Neuronal stem cell (in vitro differentiated cells): ENCODE measurements around the gene ATP5F1E.
A peak's percentile ranks its signal among the peaks of the same experiment; 100 is the strongest.

Experiments used
- DNase-seq: peaks from one replicate; pipeline ENCODE4 v3.0.0-alpha.2; 2013; ENCODE audit warnings: low spot score
- H2AFZ ChIP-seq: one replicate; pipeline ENCODE4 v1.6.1; 2013; ENCODE audit warnings: mild to moderate bottlenecking, low read length, inconsistent platforms
- H2AK5ac ChIP-seq: 2 replicates; pipeline ENCODE4 v1.6.1; 2013; ENCODE audit warnings: low read depth, mild to moderate bottlenecking, inconsistent platforms, low read length, moderate library complexity, mixed read lengths
- H2BK120ac ChIP-seq: 2 replicates; pipeline ENCODE4 v1.6.1; 2013; ENCODE audit warnings: low read depth, mild to moderate bottlenecking, inconsistent platforms, low read length, moderate library complexity, mixed read lengths
- H2BK12ac ChIP-seq: one replicate; pipeline ENCODE4 v1.6.1; 2013; ENCODE audit warnings: low read length, inconsistent platforms
- H2BK15ac ChIP-seq: 2 replicates; pipeline ENCODE4 v1.6.1; 2013; ENCODE audit warnings: mild to moderate bottlenecking, low read length, inconsistent platforms, mixed read lengths
- H2BK5ac ChIP-seq: one replicate; pipeline ENCODE4 v1.6.1; 2013; ENCODE audit warnings: inconsistent platforms, mild to moderate bottlenecking, low read length, moderate library complexity
- H3K14ac ChIP-seq: one replicate; pipeline ENCODE4 v1.6.1; 2013; ENCODE audit warnings: low read length, inconsistent platforms
- H3K18ac ChIP-seq: 2 replicates; pipeline ENCODE4 v1.6.1; 2013; ENCODE audit warnings: low read length, inconsistent platforms
- H3K23ac ChIP-seq: 2 replicates; pipeline ENCODE4 v1.6.1; 2013; ENCODE audit warnings: low read depth, mild to moderate bottlenecking, mixed read lengths, low read length, inconsistent platforms; ENCODE audit not compliant: poor library complexity
- H3K27ac ChIP-seq: replicated peaks from 3 replicates; pipeline ENCODE4 v1.5.1; 2013; ENCODE audit warnings: low read length, inconsistent platforms
- H3K27me3 ChIP-seq, 3 experiments: 2 replicates each; pipeline ENCODE4 v1.6.1; 2013; ENCODE audit warnings: low read length in 3 of 3, mild to moderate bottlenecking in 2 of 3, inconsistent platforms in 1 of 3, low read depth in 1 of 3, mixed read lengths in 1 of 3, moderate library complexity in 1 of 3; ENCODE audit not compliant: control insufficient read depth in 3 of 3, insufficient read depth in 3 of 3
- H3K36me3 ChIP-seq, 2 donors: replicated peaks in 1 of 2; 2 replicates each; pipeline ENCODE4 v1.6.1; 2013; ENCODE audit warnings: low read length in 2 of 2; ENCODE audit not compliant: control insufficient read depth in 2 of 2, insufficient read depth in 2 of 2
- H3K4ac ChIP-seq: 2 replicates; pipeline ENCODE4 v1.6.1; 2013; ENCODE audit warnings: inconsistent platforms, mild to moderate bottlenecking, low read length, moderate library complexity
- H3K4me1 ChIP-seq, 2 donors: 1 replicate in 1 of 2; 2 replicates in 1 of 2; pipeline ENCODE4 v1.6.1; 2013; ENCODE audit warnings: low read length in 2 of 2, low read depth in 1 of 2; ENCODE audit not compliant: control insufficient read depth in 2 of 2, insufficient read depth in 1 of 2
- H3K4me2 ChIP-seq: one replicate; pipeline ENCODE4 v1.6.1; 2013; ENCODE audit warnings: mild to moderate bottlenecking, low read length, inconsistent platforms; ENCODE audit not compliant: insufficient read depth, poor library complexity, severe bottlenecking
- H3K4me3 ChIP-seq, 2 donors: 2 replicates each; pipeline ENCODE4 v1.5.1; 2013; ENCODE audit warnings: low read length in 2 of 2, mild to moderate bottlenecking in 2 of 2, inconsistent platforms in 1 of 2, moderate library complexity in 1 of 2
- H3K79me1 ChIP-seq: one replicate; pipeline ENCODE4 v1.6.1; 2013; ENCODE audit warnings: low read depth, mild to moderate bottlenecking, inconsistent platforms, low read length, moderate library complexity
- H3K9ac ChIP-seq: one replicate; pipeline ENCODE4 v1.6.1; 2013; ENCODE audit warnings: mild to moderate bottlenecking, low read depth, low read length, inconsistent platforms; ENCODE audit not compliant: poor library complexity
- H3K9me3 ChIP-seq, 2 donors: replicated peaks in 1 of 2; 2 replicates each; pipeline versions ENCODE3 to v1.6.1; 2013; ENCODE audit warnings: low read length in 2 of 2, mild to moderate bottlenecking in 2 of 2, inconsistent platforms in 1 of 2, low read depth in 1 of 2, mixed read lengths in 1 of 2, moderate library complexity in 1 of 2; ENCODE audit not compliant: control insufficient read depth in 2 of 2, insufficient read depth in 1 of 2
- H4K8ac ChIP-seq: one replicate; pipeline ENCODE4 v1.6.1; 2013; ENCODE audit warnings: low read depth, mild to moderate bottlenecking, inconsistent platforms, low read length, moderate library complexity
- H4K91ac ChIP-seq: one replicate; pipeline ENCODE4 v1.6.1; 2013; ENCODE audit warnings: low read length, low read depth, mild to moderate bottlenecking, inconsistent platforms; ENCODE audit not compliant: poor library complexity
- WGBS, 2 donors: extraction: QIAGEN DNeasy Blood & Tissue Kit; methylation state at CpG; one replicate each; pipeline ENCODE4 v1.1.7; 2013; ENCODE audit warnings: missing lambda C conversion rate in 2 of 2, mixed read lengths in 1 of 2; ENCODE audit not compliant: insufficient read length in 2 of 2, insufficient replicate concordance in 1 of 2; ENCODE audit errors: extremely low coverage in 2 of 2; 5-methylcytosine and 5-hydroxymethylcytosine counted together

The ATP5F1E gene

DNA sequence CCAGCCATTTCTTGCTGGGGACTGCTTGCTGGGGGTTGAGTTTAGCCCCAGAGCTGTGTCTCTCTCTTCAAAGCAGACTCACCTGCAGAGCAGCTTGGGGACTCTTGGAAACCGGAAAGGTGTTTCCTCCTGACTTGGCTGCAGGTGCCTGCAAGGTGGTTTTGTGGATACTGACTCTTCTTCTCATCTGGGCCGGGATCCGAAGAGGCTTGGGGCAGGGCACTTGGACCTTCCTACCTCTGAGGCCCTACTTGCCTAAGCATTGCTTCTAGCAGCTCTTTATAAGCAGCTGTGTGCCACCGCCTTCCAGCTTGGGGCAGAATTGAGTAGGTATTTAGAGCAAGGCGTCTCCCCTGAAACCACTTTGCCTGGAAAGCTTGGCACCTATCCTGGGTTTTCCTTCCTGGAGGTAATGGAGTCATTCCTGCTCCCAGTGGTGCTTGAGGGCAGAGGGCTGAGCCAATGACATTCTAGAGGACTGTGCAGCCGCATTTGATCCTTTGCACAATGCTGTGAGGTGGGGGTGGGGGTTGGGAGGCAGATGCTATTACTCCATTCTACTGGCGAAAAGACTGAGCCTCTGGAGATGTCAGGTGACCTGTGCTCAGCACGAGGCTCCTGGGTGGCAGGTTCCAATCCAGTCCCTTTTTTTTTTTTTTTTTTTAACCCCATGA is 21.7 kb downstream of the ATP5F1E start:
- Histone ChIP-seq H3K9ac (no peak overlapping the region), H3K9me3 (no peaks in the 10 kb centered on the region), H2AK5ac (no peak overlapping the region), H2AFZ (peak overlapping the region; percentile 82), H3K14ac (no peak overlapping the region), H3K18ac (no peak overlapping the region), H3K27ac (no peak overlapping the region), H3K4me1 (peaks cover 12% of the 10 kb centered on the region in 2 donors), H3K4ac (no peak overlapping the region), H3K27me3 (no peaks in the 10 kb centered on the region), H3K36me3 (no peaks in the 10 kb centered on the region), H3K4me3 (no peak overlapping the region), H3K4me2 (no peak overlapping the region), H2BK12ac (no peak overlapping the region), H2BK15ac (no peak overlapping the region), H4K8ac (no peak overlapping the region), H2BK120ac (no peak overlapping the region), H3K79me1 (peaks cover 5% of the 10 kb centered on the region), H4K91ac (no peak overlapping the region), H2BK5ac (no peak overlapping the region), H3K23ac (no peak overlapping the region)
- no peak for DNase-seq
- no CpG with 5 or more reads among the region's 8 CpGs for WGBS, 2 donors

DNA sequence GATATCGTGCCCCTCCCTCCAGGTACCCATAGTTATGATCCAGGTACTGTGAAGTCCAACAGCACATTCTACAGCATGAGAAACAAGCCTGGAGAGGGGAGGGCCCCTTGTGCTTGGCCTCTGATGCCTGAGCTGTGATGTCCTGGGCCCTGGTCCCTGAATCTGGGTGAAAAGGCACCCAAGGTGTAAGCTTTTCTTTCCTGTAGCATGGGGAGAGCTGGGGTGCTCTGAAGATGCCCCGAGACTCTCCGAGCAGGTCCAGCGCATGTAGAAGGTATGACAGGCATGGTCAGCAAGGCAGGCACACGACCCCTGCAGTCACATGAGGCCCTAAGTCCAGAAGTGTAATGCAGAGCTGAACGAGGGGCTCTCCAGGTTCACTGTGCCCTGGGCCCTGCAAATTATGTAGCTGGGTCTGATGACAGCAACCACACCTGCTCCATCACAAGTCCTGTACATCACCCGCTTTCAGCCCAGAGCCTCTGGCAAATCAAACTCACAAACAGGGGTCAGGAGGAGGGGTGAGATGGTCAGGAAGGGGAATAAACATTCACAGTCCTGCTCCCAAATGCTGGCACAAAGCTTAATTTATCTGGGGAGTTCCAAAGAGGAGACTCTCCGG is 23.3 kb downstream of the ATP5F1E start:
- H3K23ac ChIP-seq = no peak overlapping the region
- H2BK120ac ChIP-seq = no peak overlapping the region
- peaks cover 5% of the 10 kb centered on the region for H3K79me1 ChIP-seq
- H4K91ac ChIP-seq = no peak overlapping the region
- peak overlapping the region; percentile 64 for H2AK5ac ChIP-seq
- no peak for DNase-seq
- H3K4me2 ChIP-seq = no peak overlapping the region
- no peak overlapping the region for H3K18ac ChIP-seq
- H3K4me1 ChIP-seq = peaks cover 12% of the 10 kb centered on the region in 2 donors
- H3K4ac ChIP-seq = no peak overlapping the region
- no peaks in the 10 kb centered on the region for H3K36me3 ChIP-seq
- H2BK5ac ChIP-seq = no peak overlapping the region
- H3K27ac ChIP-seq = no peak overlapping the region
- no peak overlapping the region for H4K8ac ChIP-seq
- no CpG with 5 or more reads among the region's 8 CpGs for WGBS, 2 donors
- no peak overlapping the region for H3K9ac ChIP-seq
- H3K14ac ChIP-seq = no peak overlapping the region
- H2BK15ac ChIP-seq = no peak overlapping the region
- no peak overlapping the region for H2BK12ac ChIP-seq
- peak overlapping the region; percentile 15 for H2AFZ ChIP-seq
- H3K4me3 ChIP-seq = no peak overlapping the region
- no peaks in the 10 kb centered on the region for H3K27me3 ChIP-seq
- no peaks in the 10 kb centered on the region for H3K9me3 ChIP-seq

DNA sequence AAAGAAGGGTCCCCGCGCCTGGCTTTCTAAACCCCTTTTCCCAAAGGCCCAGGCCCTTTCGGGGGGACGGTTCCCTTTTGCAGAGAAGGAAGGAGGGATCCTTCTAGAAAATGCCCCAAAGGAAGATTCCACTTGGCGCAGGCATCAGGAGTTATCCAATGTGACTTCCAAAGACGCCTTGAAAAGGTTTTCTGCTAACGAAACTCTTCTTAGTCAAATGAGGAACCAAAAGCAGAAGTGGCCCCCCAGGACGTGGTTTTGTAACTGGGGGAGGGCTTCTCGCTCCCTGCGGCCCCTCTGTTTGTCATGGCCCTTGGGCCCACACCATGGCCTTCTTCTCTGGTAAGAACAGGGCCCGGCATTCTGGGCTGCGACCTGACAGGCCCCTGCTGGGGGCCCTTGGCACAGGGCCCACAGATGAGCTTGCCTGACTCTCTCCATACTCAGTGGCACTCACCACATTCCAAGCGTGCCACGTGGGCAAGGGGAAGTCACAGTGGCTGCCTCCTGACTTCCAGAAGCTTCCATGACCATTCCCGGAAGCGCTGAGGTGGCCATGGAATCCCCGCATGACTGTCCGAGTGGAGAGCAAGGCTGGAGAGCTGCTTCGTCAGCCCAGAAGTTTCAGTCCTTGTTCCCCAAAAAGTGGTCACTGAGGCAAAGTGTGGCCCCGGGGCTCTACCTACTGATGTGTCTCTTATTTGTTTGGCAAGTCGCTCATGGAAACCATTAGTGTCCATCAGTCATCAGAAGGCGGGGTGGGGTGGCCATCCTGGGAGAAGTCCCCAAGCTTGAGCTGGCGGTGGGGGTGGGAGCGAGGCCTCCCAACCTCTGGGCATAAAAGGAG is 24.2 kb downstream of the ATP5F1E start:
- Histone ChIP-seq H2AK5ac (peak overlapping the region; percentile 15), H2BK120ac (peak overlapping the region; percentile 51), H3K14ac (no peak overlapping the region), H3K4me2 (peak overlapping the region; percentile 22), H3K4me1 (peaks cover 16% of the 10 kb centered on the region in 2 donors), H3K18ac (peak overlapping the region; percentile 81), H3K36me3 (no peaks in the 10 kb centered on the region), H3K4me3 (no peak overlapping the region), H3K79me1 (peaks cover 5% of the 10 kb centered on the region), H4K91ac (no peak overlapping the region), H2BK5ac (no peak overlapping the region), H2AFZ (no peak overlapping the region), H3K23ac (peak overlapping the region; percentile 82), H2BK12ac (no peak overlapping the region), H3K9me3 (no peaks in the 10 kb centered on the region), H4K8ac (no peak overlapping the region), H3K27me3 (no peaks in the 10 kb centered on the region), H2BK15ac (peak overlapping the region; percentile 62), H3K9ac (no peak overlapping the region), H3K27ac (no peak overlapping the region), H3K4ac (no peak overlapping the region)
- WGBS, 2 donors = no CpG with 5 or more reads among the region's 24 CpGs
- no peak for DNase-seq
